HCT116 (cell line): Measurements from ENCODE around the gene ENKD1. TPM values are rescaled to one million over a fixed set of nuclear protein-coding genes. Genes with fewer than 3 reads are reported as not detected.

Experiments used
- ATAC-seq: fragments of 200-7000 bp; cut with Tn5 transposase; 2 replicates; pipeline ENCODE4 v1.9.1; 2020; ENCODE audit warnings: mild to moderate bottlenecking, moderate library complexity
- BruUV-seq: library from RNA; stranded (reverse); fragments of 400-500 nt; replicated peaks from 2 replicates; lab custom pipeline; 2021; lab: Mats Ljungman, UMichigan
- CTCF ChIA-PET: fragments of 300-600 bp; sonication (Branson Sonifier 250); formaldehyde crosslinking; loops from one replicate; lab custom pipeline; 2021; ENCODE audit warnings: antibody characterized with exemption; lab: Charles Lee
- POLR2A ChIA-PET: fragments of 300-600, 350-600 bp; sonication (Branson Sonifier 250); formaldehyde crosslinking; loops from one replicate; lab custom pipeline; 2021; ENCODE audit warnings: antibody characterized with exemption; lab: Charles Lee
- RAD21 ChIA-PET, 2 experiments: fragments of 300-600 bp; sonication (Branson Sonifier 250); formaldehyde crosslinking; loops; one replicate each; lab custom pipeline; 2023; ENCODE audit warnings: low total read pairs in 2 of 2; ENCODE audit not compliant: uncharacterized antibody in 2 of 2, unreplicated experiment in 2 of 2, low non-redundant PET in 1 of 2; lab: Charles Lee
- DNase-seq: peaks from one replicate; pipeline ENCODE4 v3.0.0-alpha.2; 2010; ENCODE audit warnings: low read depth, low spot score
- H2AFZ ChIP-seq: fragments of 200-600 bp; shearing (Covaris generic), sonication (generic); 2 replicates; pipeline ENCODE4 v1.6.1; 2017; ENCODE audit warnings: low read depth, mixed run types, mixed read lengths, antibody characterized with exemption, low read length; ENCODE audit not compliant: poor library complexity, severe bottlenecking
- H3K27ac ChIP-seq: 2 replicates; pipeline ENCODE4 v1.5.1; 2012; ENCODE audit warnings: low read depth, low read length
- H3K27me3 ChIP-seq: fragments of 200-600 bp; sonication (generic); 2 replicates; pipeline ENCODE4 v1.6.1; 2016; ENCODE audit warnings: mixed run types, low read length, mixed read lengths; ENCODE audit not compliant: insufficient read depth
- H3K36me3 ChIP-seq, 2 experiments: fragments of 200-500 bp in 1 of 2; fragments of 200-600 bp in 1 of 2; sonication (Bioruptor generic) in 1 of 2; sonication (generic) in 1 of 2; 2 replicates each; pipeline versions ENCODE4 v1.5.1 to v1.6.1; 2014 to 2016; ENCODE audit warnings: low read length in 2 of 2, inconsistent platforms in 1 of 2, mixed read lengths in 1 of 2, mixed run types in 1 of 2; ENCODE audit not compliant: insufficient read depth in 2 of 2, control insufficient read depth in 1 of 2
- H3K4me1 ChIP-seq, 2 experiments: fragments of 200-600 bp in 1 of 2; sonication (generic) in 1 of 2; 2 replicates each; pipeline versions ENCODE4 v1.5.1 to v1.6.1; 2012 to 2017; ENCODE audit warnings: low read length in 2 of 2, inconsistent platforms in 1 of 2, mild to moderate bottlenecking in 1 of 2, mixed read lengths in 1 of 2, mixed run types in 1 of 2, moderate library complexity in 1 of 2; ENCODE audit not compliant: insufficient read depth in 2 of 2, control insufficient read depth in 1 of 2
- H3K4me2 ChIP-seq: fragments of 200-600 bp; sonication (generic); 2 replicates; pipeline ENCODE4 v1.6.1; 2017; ENCODE audit warnings: mixed run types, low read length, mixed read lengths
- H3K4me3 ChIP-seq, 2 experiments: fragments of 200-600 bp in 1 of 2; sonication (generic) in 1 of 2; replicated peaks in 1 of 2; 2 replicates each; pipeline ENCODE4 v1.5.1; 2011 to 2016; ENCODE audit warnings: low read length in 2 of 2, control low read depth in 1 of 2, low read depth in 1 of 2, mild to moderate bottlenecking in 1 of 2, mixed read lengths in 1 of 2, mixed run types in 1 of 2
- H3K79me2 ChIP-seq: fragments of 200-600 bp; sonication (generic); 2 replicates; pipeline ENCODE4 v1.6.1; 2017; ENCODE audit warnings: mild to moderate bottlenecking, mixed run types, low read length, moderate library complexity, mixed read lengths; ENCODE audit not compliant: insufficient read depth
- H3K9ac ChIP-seq: fragments of 200-600 bp; sonication (generic); 2 replicates; pipeline ENCODE4 v1.6.1; 2016; ENCODE audit warnings: low read length, mixed read lengths
- H3K9me2 ChIP-seq: fragments of 200-600 bp; sonication (generic), shearing (Covaris generic); 2 replicates; pipeline ENCODE4 v1.6.1; 2017; ENCODE audit warnings: mixed run types, mild to moderate bottlenecking, moderate library complexity; ENCODE audit not compliant: insufficient read depth
- H3K9me3 ChIP-seq, 2 experiments: fragments of 200-500 bp in 1 of 2; fragments of 200-600 bp in 1 of 2; sonication (Bioruptor generic) in 1 of 2; sonication (generic) in 1 of 2; 2 replicates each; pipeline ENCODE4 v1.6.1; 2014 to 2017; ENCODE audit warnings: low read length in 2 of 2, mixed read lengths in 2 of 2, inconsistent platforms in 1 of 2, low read depth in 1 of 2, mild to moderate bottlenecking in 1 of 2, mixed run types in 1 of 2, moderate library complexity in 1 of 2; ENCODE audit not compliant: control insufficient read depth in 1 of 2, insufficient read depth in 1 of 2
- H4K20me1 ChIP-seq: fragments of 200-600 bp; sonication (generic), shearing (Covaris generic); 2 replicates; pipeline ENCODE4 v1.6.1; 2017; ENCODE audit warnings: mixed run types, mild to moderate bottlenecking, moderate library complexity; ENCODE audit not compliant: insufficient read depth
- ATF3 ChIP-seq: IDR thresholded peaks from 2 replicates; pipeline ENCODE4 v1.6.1; 2012
- CBX3 ChIP-seq: IDR thresholded peaks from 2 replicates; pipeline ENCODE4 v1.6.1; 2012; ENCODE audit warnings: low read depth
- ELF1 ChIP-seq: IDR thresholded peaks from 2 replicates; pipeline ENCODE4 v1.6.1; 2012; ENCODE audit warnings: low read depth, borderline replicate concordance
- EZH2 ChIP-seq: fragments of 200-600 bp; sonication (generic); IDR thresholded peaks from 2 replicates; pipeline ENCODE4 v1.6.1; 2017; ENCODE audit warnings: antibody characterized with exemption, mixed run types
- FOSL1 ChIP-seq: IDR thresholded peaks from 2 replicates; pipeline ENCODE4 v1.6.1; 2012; ENCODE audit warnings: low read depth
- JUND ChIP-seq: IDR thresholded peaks from 2 replicates; pipeline ENCODE4 v1.6.1; 2012
- MAX ChIP-seq: IDR thresholded peaks from 2 replicates; pipeline ENCODE4 v1.6.1; 2012
- POLR2A ChIP-seq: IDR thresholded peaks from 2 replicates; pipeline ENCODE4 v1.7.0; 2011; ENCODE audit warnings: borderline replicate concordance; ENCODE audit not compliant: insufficient read depth, insufficient read length; ENCODE audit errors: extremely low read depth
- POLR2AphosphoS5 ChIP-seq: IDR thresholded peaks from 2 replicates; pipeline ENCODE4 v1.6.1; 2011; ENCODE audit warnings: mild to moderate bottlenecking, low read depth, low read length, moderate library complexity
- RAD21 ChIP-seq: IDR thresholded peaks from 2 replicates; pipeline ENCODE4 v1.6.1; 2012; ENCODE audit warnings: low read depth, mild to moderate bottlenecking
- SIN3A ChIP-seq: IDR thresholded peaks from 2 replicates; pipeline ENCODE4 v1.6.1; 2012; ENCODE audit warnings: low read depth
- SP1 ChIP-seq: IDR thresholded peaks from 2 replicates; pipeline ENCODE4 v1.6.1; 2012; ENCODE audit warnings: low read depth
- SRF ChIP-seq: IDR thresholded peaks from 2 replicates; pipeline ENCODE4 v1.6.1; 2012; ENCODE audit warnings: low read depth
- TCF7L2 ChIP-seq: IDR thresholded peaks from 2 replicates; pipeline ENCODE4 v1.7.0; 2011; ENCODE audit warnings: borderline replicate concordance, inconsistent platforms; ENCODE audit not compliant: insufficient read depth, insufficient read length; ENCODE audit errors: extremely low read depth
- YY1 ChIP-seq: IDR thresholded peaks from 2 replicates; pipeline ENCODE4 v1.6.1; 2011; ENCODE audit warnings: low read length, low read depth, moderate library complexity, mild to moderate bottlenecking; ENCODE audit not compliant: insufficient replicate concordance; ENCODE audit errors: extremely low read depth
- ZBTB33 ChIP-seq: IDR thresholded peaks from 2 replicates; pipeline ENCODE4 v1.6.1; 2011; ENCODE audit warnings: mild to moderate bottlenecking, low read length, moderate library complexity; ENCODE audit not compliant: insufficient replicate concordance; ENCODE audit errors: extremely low read depth
- ZFX ChIP-seq: fragments of 450-650 bp; IDR thresholded peaks from 2 replicates; pipeline ENCODE4 v1.6.1; 2017
- intact Hi-C: fragments of 100-400 bp; cut with micrococcal nuclease; formaldehyde crosslinking; loops from 2 replicates; pipeline ENCODE4 v1.10.0; 2022
- total RNA-seq: library from RNA; stranded (reverse); gene quantifications from one replicate; pipeline ENCODE4 v1.2.1, GENCODE V29; 2021; ENCODE audit not compliant: unreplicated experiment

ENKD1 gene
- total RNA-seq, 1 experiment from 2014 or later, result 16.8 TPM

GRCh38 chr16:67675999-67676398 lies 9.4 kb upstream of the ENKD1 start:
- Histone ChIP-seq H3K4me2 (no peak overlapping the region), H3K9me2 (no peaks in the 10 kb centered on the region), H3K4me1 (peaks cover 0 to 5% of the 10 kb centered on the region in 2 experiments; a peak in 2 of 4 replicates), H3K27ac (no peak overlapping the region), H4K20me1 (no peaks in the 10 kb centered on the region), H3K36me3 (no peaks in the 10 kb centered on the region; a peak in 1 of 4 replicates), H3K9me3 (no peaks in the 10 kb centered on the region), H3K79me2 (no peaks in the 10 kb centered on the region), H3K9ac (no peak overlapping the region), H3K4me3 (no peak overlapping the region), H3K27me3 (no peaks in the 10 kb centered on the region), H2AFZ (no peak overlapping the region)
- intact Hi-C loops, result no loop called here
- no peak for DNase-seq
- ChIA-PET CTCF (no interaction called here), POLR2A (no interaction called here), RAD21 (no interaction called here)
- no TSS peak for BruUV-seq
- no peak for TF ChIP-seq SP1
- ATAC-seq, result no peak

GRCh38 chr16:67675579-67675935 lies 9.0 kb upstream of the ENKD1 start:
- intact Hi-C loops, result no loop called here
- BruUV-seq, result no TSS peak
- no peak overlapping the region for H3K4me2 ChIP-seq
- H3K4me3 ChIP-seq, result no peak overlapping the region
- ChIA-PET RAD21 (no interaction called here), POLR2A (no interaction called here), CTCF (no interaction called here)
- no peaks in the 10 kb centered on the region for H3K79me2 ChIP-seq
- no peak overlapping the region for H3K27ac ChIP-seq
- H3K36me3 ChIP-seq, result no peaks in the 10 kb centered on the region; a peak in 1 of 4 replicates
- H3K9me3 ChIP-seq, result no peaks in the 10 kb centered on the region
- DNase-seq, result no peak
- no peaks in the 10 kb centered on the region for H4K20me1 ChIP-seq
- H3K4me1 ChIP-seq, result peaks cover 0 to 5% of the 10 kb centered on the region in 2 experiments; a peak in 2 of 4 replicates
- ATAC-seq, result no peak
- no peaks in the 10 kb centered on the region for H3K27me3 ChIP-seq
- no peak overlapping the region for H2AFZ ChIP-seq
- no peaks in the 10 kb centered on the region for H3K9me2 ChIP-seq
- no peak overlapping the region for H3K9ac ChIP-seq
- no peak for TF ChIP-seq YY1
- TF ChIP-seq RAD21, result no peak
- no peak for TF ChIP-seq SRF
- no peak for TF ChIP-seq ZBTB33
- no peak for TF ChIP-seq EZH2
- TF ChIP-seq TCF7L2, result no peak
- no peak for TF ChIP-seq ELF1
- no peak for TF ChIP-seq MAX
- TF ChIP-seq POLR2A, result no peak
- TF ChIP-seq JUND, result no peak
- TF ChIP-seq SP1, result no peak
- TF ChIP-seq ATF3, result no peak
- TF ChIP-seq FOSL1, result no peak
- TF ChIP-seq POLR2AphosphoS5, result no peak
- no peak for TF ChIP-seq CBX3
- TF ChIP-seq ZFX, result no peak
- TF ChIP-seq SIN3A, result no peak
